ENCODE results near the gene ASMTL. TPM values are rescaled to one million over a fixed set of nuclear protein-coding genes. Genes with fewer than 3 reads are reported as not detected.

The ASMTL gene
- total RNA-seq, 2 donors from 2014 or later = 43.1 to 44.2 TPM

DNA sequence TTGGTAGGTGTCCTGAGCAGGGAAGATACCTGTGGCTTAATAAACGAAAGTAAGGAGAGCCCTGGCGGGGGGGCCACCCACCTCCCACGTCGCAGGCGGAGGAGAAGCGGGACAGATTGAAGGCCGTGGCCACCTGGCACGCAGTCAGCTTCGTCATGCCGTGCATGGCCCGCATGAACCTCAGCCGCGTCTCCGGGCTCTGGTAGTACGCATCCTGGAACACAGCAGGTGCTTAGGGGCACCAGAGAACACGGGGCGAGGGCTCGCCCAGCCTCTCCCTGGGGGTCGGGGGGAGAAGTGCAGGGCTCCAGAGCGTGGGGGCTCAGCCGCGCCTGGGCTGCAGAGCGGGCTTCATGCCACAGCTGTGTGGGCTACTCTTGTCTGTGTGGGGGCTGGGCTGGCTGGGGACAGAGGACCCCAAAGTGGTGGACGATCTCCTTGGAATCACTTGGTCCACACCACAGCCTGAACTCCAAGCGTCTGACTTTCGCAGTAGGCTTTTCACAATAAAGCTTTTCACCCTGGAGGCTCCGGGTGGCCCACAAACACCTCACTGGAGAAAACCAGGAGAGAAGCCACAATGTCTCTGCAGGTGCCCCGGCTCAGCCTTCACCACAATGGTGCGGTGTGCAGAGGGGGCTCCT lies 33.7 kb downstream of the ASMTL start:
- H3K9me3 ChIP-seq = no peaks in the 10 kb centered on the region
- TF ChIP-seq POLR2AphosphoS5 (IDR thresholded peaks at IDR 0.05) = no peak
- TF ChIP-seq, protein P1, sequence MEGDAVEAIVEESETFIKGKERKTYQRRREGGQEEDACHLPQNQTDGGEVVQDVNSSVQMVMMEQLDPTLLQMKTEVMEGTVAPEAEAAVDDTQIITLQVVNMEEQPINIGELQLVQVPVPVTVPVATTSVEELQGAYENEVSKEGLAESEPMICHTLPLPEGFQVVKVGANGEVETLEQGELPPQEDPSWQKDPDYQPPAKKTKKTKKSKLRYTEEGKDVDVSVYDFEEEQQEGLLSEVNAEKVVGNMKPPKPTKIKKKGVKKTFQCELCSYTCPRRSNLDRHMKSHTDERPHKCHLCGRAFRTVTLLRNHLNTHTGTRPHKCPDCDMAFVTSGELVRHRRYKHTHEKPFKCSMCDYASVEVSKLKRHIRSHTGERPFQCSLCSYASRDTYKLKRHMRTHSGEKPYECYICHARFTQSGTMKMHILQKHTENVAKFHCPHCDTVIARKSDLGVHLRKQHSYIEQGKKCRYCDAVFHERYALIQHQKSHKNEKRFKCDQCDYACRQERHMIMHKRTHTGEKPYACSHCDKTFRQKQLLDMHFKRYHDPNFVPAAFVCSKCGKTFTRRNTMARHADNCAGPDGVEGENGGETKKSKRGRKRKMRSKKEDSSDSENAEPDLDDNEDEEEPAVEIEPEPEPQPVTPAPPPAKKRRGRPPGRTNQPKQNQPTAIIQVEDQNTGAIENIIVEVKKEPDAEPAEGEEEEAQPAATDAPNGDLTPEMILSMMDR (IDR thresholded peaks at IDR 0.05) = no peak
- TF ChIP-seq POLR2A (IDR thresholded peaks at IDR 0.05) = no peak
- no peak overlapping the region for H3K4me3 ChIP-seq
- intact Hi-C loops (cut with DNase I) = no loop called here
- no peak overlapping the region for H3K27ac ChIP-seq
- H3K4me1 ChIP-seq (replicated peaks) = no peaks in the 10 kb centered on the region
- H3K36me3 ChIP-seq = peaks cover 0 to 14% of the 10 kb centered on the region in 2 donors
- 90% methylated on average over 29 of the region's 29 CpGs for WGBS
- H3K27me3 ChIP-seq (replicated peaks; ENCODE audit: insufficient read depth) = no peaks in the 10 kb centered on the region
- DNase-seq (ENCODE audit: low spot score) = no peak

DNA sequence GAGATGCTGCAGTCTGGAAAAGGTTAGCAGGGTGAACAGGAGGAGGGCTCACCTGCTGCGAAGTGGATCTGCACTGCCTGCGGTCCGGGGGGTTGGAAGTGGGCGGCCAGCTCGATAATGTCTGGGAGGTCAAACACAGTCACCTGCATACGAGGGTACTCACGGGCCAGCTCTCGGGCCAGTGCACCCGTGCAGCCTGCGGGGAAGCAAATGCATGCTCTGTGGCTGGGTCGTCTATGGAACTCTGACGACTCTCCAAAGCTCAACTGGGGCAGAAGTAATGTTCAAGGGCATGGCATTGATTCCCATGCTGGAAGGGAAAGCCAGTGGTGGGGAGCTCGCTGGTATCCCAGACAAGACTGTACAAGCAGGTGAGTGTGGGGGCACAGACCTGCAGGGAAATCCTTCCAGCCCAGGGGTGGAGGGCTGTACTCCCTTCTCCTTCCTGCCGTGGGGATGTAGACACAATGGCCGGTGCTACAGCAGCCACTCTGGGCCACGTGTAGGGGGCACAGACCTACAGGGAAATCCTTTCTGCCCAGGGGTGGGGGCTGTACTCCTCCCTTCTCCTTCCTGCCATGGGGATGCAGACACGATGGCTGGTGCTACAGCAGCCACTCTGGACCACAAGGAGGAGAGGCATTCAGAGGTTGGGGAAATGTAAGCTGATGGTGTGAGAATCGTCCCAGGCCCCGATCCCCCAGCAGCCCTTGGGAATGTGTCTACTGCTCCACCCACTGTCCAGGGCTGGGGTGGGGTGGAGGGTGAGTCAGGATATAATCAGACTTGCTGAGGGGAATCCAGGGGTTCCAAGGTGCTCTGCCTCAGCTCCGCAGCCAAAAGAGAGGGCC lies 34.6 kb downstream of the ASMTL start:
- H3K27me3 ChIP-seq (replicated peaks; ENCODE audit: insufficient read depth) = no peaks in the 10 kb centered on the region
- peaks cover 0 to 14% of the 10 kb centered on the region in 2 donors for H3K36me3 ChIP-seq
- TF ChIP-seq POLR2A (IDR thresholded peaks at IDR 0.05) (no peak), POLR2AphosphoS5 (IDR thresholded peaks at IDR 0.05) (no peak)
- TF ChIP-seq, protein P1 (IDR thresholded peaks at IDR 0.05) = no peak
- intact Hi-C loops (cut with DNase I) = no loop called here
- H3K4me3 ChIP-seq = no peak overlapping the region
- DNase-seq (ENCODE audit: low spot score) = no peak
- H3K27ac ChIP-seq = no peak overlapping the region
- WGBS = 93% methylated on average over 19 of the region's 20 CpGs
- H3K9me3 ChIP-seq = no peaks in the 10 kb centered on the region
- H3K4me1 ChIP-seq (replicated peaks) = no peaks in the 10 kb centered on the region

DNA sequence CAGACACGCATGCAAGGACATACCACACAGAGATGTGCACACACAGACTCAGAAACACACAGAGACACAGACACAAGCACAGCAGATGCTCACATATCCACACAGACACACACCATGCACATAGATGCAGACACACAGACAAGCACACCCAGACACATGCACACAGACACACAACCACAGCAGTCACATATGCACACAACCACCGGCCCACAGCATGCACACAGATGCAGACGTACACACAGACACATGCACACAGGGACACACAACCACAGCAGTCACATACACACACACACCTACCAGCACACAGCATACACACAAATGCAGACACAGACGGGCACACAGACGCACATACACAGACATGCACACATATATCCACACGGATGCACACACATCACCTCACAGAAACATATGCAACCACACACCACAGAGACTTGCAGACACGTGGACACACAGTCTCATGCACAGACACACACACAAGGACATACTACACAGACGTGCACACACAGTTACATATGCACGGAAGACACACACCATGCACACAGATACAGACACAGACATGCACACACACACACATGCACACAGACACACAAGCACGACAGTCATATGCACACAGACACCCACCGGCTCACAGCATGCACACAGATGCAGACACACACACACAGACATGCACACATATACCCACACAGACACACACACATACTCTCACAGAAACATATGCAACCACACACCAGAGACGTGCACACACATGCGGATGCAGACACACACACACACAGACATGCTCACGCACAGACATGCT lies 35.5 kb downstream of the ASMTL start:
- peaks cover 0 to 14% of the 10 kb centered on the region in 2 donors for H3K36me3 ChIP-seq

DNA sequence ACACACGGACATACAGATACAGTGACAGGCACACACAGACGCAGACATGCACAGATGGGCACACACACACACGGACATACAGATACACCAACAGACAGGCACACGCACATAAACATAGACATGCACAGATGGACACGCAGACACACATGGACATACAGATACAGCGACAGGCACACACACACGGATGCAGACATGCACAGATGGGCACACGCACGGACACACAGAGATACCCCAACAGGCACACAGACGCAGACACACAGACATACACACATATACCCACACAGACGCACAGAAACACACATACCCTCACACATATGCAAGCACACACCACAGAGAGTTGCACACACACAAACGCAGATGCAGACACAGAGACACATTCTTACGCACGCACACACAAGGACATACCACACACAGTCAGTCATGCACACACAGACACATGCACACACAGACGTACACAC lies 36.4 kb downstream of the ASMTL start:
- 66% methylated on average over 15 of the region's 15 CpGs for WGBS
- no peak for TF ChIP-seq POLR2AphosphoS5 (IDR thresholded peaks at IDR 0.05)
- TF ChIP-seq POLR2A (IDR thresholded peaks at IDR 0.05) = no peak
- TF ChIP-seq, protein P1 (IDR thresholded peaks at IDR 0.05) = no peak
- H3K27ac ChIP-seq = no peak overlapping the region
- H3K36me3 ChIP-seq = peaks cover 0 to 14% of the 10 kb centered on the region in 2 donors
- H3K4me1 ChIP-seq (replicated peaks) = no peaks in the 10 kb centered on the region
- no peaks in the 10 kb centered on the region for H3K27me3 ChIP-seq (replicated peaks; ENCODE audit: insufficient read depth)
- H3K9me3 ChIP-seq = no peaks in the 10 kb centered on the region
- no peak for DNase-seq (ENCODE audit: low spot score)
- H3K4me3 ChIP-seq = no peak overlapping the region
- intact Hi-C loops (cut with DNase I) = no loop called here

More for the DNA sequence above, 35.5 kb downstream of the ASMTL start:
- intact Hi-C loops (cut with DNase I) = no loop called here
- no peak for DNase-seq (ENCODE audit: low spot score)
- Histone ChIP-seq H3K4me3 (no peak overlapping the region), H3K4me1 (replicated peaks) (no peaks in the 10 kb centered on the region), H3K27ac (no peak overlapping the region), H3K27me3 (replicated peaks; ENCODE audit: insufficient read depth) (no peaks in the 10 kb centered on the region), H3K9me3 (no peaks in the 10 kb centered on the region)
- TF ChIP-seq POLR2AphosphoS5 (IDR thresholded peaks at IDR 0.05) = no peak
- no peak for TF ChIP-seq POLR2A (IDR thresholded peaks at IDR 0.05)
- TF ChIP-seq, protein P1 (IDR thresholded peaks at IDR 0.05) = no peak
- WGBS = 75% methylated on average over 14 of the region's 14 CpGs

Measured in prostate gland (tissue), 2 donors.